Ovary (tissue), 3 donors: ENCODE measurements around the gene OR52E2.

Experiments used
- CTCF ChIP-seq, 3 donors: fragments of 450-650 bp in 2 of 3; fragments of 200-600 bp in 1 of 3; IDR thresholded peaks; one replicate each; pipeline versions ENCODE4 v1.5.1 to v1.8.0; 2016 to 2022; ENCODE audit warnings: antibody characterized with exemption in 3 of 3, mild to moderate bottlenecking in 1 of 3
- EP300 ChIP-seq: sonication (generic); formaldehyde crosslinking; IDR thresholded peaks from one replicate; pipeline ENCODE4 v1.6.1; 2017; ENCODE audit warnings: antibody characterized with exemption
- donor health status: DM: no; HTN: no; CAD: no.

GRCh38 chr11:5107285-5107684, 47.9 kb upstream of the OR52E2 start:
- TF ChIP-seq EP300 (no peak), CTCF (IDR thresholded peaks at IDR 0.05) (no peak)
